Endothelial cell of umbilical vein (primary cell): ENCODE data around the gene SLC22A3. TPM values are rescaled to one million over a fixed set of nuclear protein-coding genes. Genes with fewer than 3 reads are reported as not detected.

Experiments
- BruUV-seq: library from RNA; stranded (reverse); fragments of 400-500 nt; replicated peaks from 2 replicates; lab custom pipeline; 2021; lab: Mats Ljungman, UMichigan
- CTCF ChIA-PET: fragments of 300-600, 350-600 bp; sonication (Branson Sonifier 250); formaldehyde crosslinking; loops from one replicate; lab custom pipeline; 2021; ENCODE audit warnings: antibody characterized with exemption, inconsistent platforms; lab: Charles Lee
- POLR2A ChIA-PET: fragments of 300-600, 350-600 bp; sonication (Branson Sonifier 250); formaldehyde crosslinking; loops from one replicate; lab custom pipeline; 2021; ENCODE audit warnings: antibody characterized with exemption, inconsistent platforms; lab: Charles Lee
- DNase-seq: peaks from one replicate; pipeline ENCODE4 v3.0.0-alpha.2; 2011; ENCODE audit warnings: low read depth, low spot score
- FAIRE-seq: peaks from 2 replicates; lab custom pipeline; 2011; peaks lifted over from hg19 to GRCh38; lab: Jason Lieb, UNC
- H2AFZ ChIP-seq: 2 replicates; pipeline ENCODE4 v1.6.0; 2012; ENCODE audit warnings: low read depth, low read length, control low read depth, inconsistent platforms
- H3K27ac ChIP-seq: 2 replicates; pipeline ENCODE4 v1.5.1; 2011; ENCODE audit warnings: low read depth, mild to moderate bottlenecking, control low read depth, low read length, moderate library complexity; ENCODE audit not compliant: insufficient read depth
- H3K27me3 ChIP-seq, 2 experiments: 2 replicates each; pipeline versions ENCODE4 v1.6.0 to v1.6.1; 2011; ENCODE audit warnings: low read length in 2 of 2, mixed read lengths in 1 of 2; ENCODE audit not compliant: control insufficient read depth in 2 of 2, insufficient read depth in 2 of 2
- H3K36me3 ChIP-seq, 2 experiments: 2 replicates in 1 of 2; 3 replicates in 1 of 2; pipeline ENCODE4 v1.5.1; 2011; ENCODE audit warnings: low read length in 2 of 2, mild to moderate bottlenecking in 1 of 2, moderate library complexity in 1 of 2; ENCODE audit not compliant: control insufficient read depth in 2 of 2, insufficient read depth in 2 of 2; ENCODE audit errors: extremely low read depth in 1 of 2
- H3K4me1 ChIP-seq: 3 replicates; pipeline ENCODE4 v1.5.1; 2011; ENCODE audit warnings: mild to moderate bottlenecking, low read length; ENCODE audit not compliant: control insufficient read depth, insufficient read depth; ENCODE audit errors: extremely low read depth
- H3K4me2 ChIP-seq: 2 replicates; pipeline ENCODE4 v1.6.1; 2011; ENCODE audit warnings: low read length, control low read depth, mixed read lengths; ENCODE audit not compliant: insufficient read depth
- H3K4me3 ChIP-seq, 3 experiments: fragments of 200-600 bp in 1 of 3; sonication (generic), shearing (Covaris generic) in 1 of 3; replicated peaks in 1 of 3; 2 replicates each; pipeline ENCODE4 v1.5.1; 2011 to 2016; ENCODE audit warnings: control low read depth in 3 of 3, low read length in 3 of 3, mild to moderate bottlenecking in 2 of 3, inconsistent platforms in 1 of 3, low read depth in 1 of 3, moderate library complexity in 1 of 3; ENCODE audit not compliant: insufficient read depth in 1 of 3
- H3K79me2 ChIP-seq: 2 replicates; pipeline ENCODE4 v1.6.0; 2012; ENCODE audit warnings: low read length, inconsistent platforms; ENCODE audit not compliant: control insufficient read depth, insufficient read depth
- H3K9ac ChIP-seq: replicated peaks from 2 replicates; pipeline ENCODE3; 2011; ENCODE audit warnings: low read length, control low read depth; ENCODE audit not compliant: insufficient read depth; ENCODE audit errors: extremely low read depth
- H3K9me1 ChIP-seq: replicated peaks from 3 replicates; pipeline ENCODE4 v1.6.0; 2011; ENCODE audit warnings: mild to moderate bottlenecking, low read length; ENCODE audit not compliant: control insufficient read depth, insufficient read depth; ENCODE audit errors: extremely low read depth
- H3K9me3 ChIP-seq: replicated peaks from 2 replicates; pipeline ENCODE4 v1.5.1; 2012; ENCODE audit warnings: low read length, inconsistent platforms; ENCODE audit not compliant: control insufficient read depth, insufficient read depth
- H4K20me1 ChIP-seq: replicated peaks from 2 replicates; pipeline ENCODE3; 2011; ENCODE audit warnings: mild to moderate bottlenecking, low read length; ENCODE audit not compliant: control insufficient read depth, insufficient read depth; ENCODE audit errors: extremely low read depth
- CTCF ChIP-seq, 2 donors: IDR thresholded peaks; 1 replicate in 1 of 2; 2 replicates in 1 of 2; pipeline ENCODE4 v1.5.1; 2011; ENCODE audit warnings: low read length in 2 of 2, mild to moderate bottlenecking in 2 of 2, moderate library complexity in 2 of 2, control low read depth in 1 of 2, inconsistent platforms in 1 of 2, low read depth in 1 of 2; ENCODE audit not compliant: insufficient read depth in 1 of 2; ENCODE audit errors: extremely low read depth in 1 of 2
- FOS ChIP-seq: IDR thresholded peaks from 2 replicates; pipeline ENCODE4 v1.6.1; 2011; ENCODE audit warnings: mild to moderate bottlenecking, low read length, moderate library complexity, borderline replicate concordance; ENCODE audit not compliant: insufficient read depth
- MAX ChIP-seq: IDR thresholded peaks from 2 replicates; pipeline ENCODE4 v1.6.1; 2011; ENCODE audit not compliant: insufficient read depth, insufficient read length
- POLR2A ChIP-seq: IDR thresholded peaks from 2 replicates; pipeline ENCODE4 v1.6.1; 2012; ENCODE audit warnings: low read depth, mild to moderate bottlenecking, control low read depth, low read length
- dilution Hi-C: fragments of 300-500 bp; cut with MboI; formaldehyde crosslinking; loops from one replicate; pipeline ENCODE4 v1.15.0; 2019; ENCODE audit warnings: low sequenced_read_pairs; ENCODE audit not compliant: extremely low pct_ligation_motif_present
- intact Hi-C: fragments of 100-400 bp; cut with micrococcal nuclease; formaldehyde crosslinking; loops from one replicate; pipeline ENCODE4 v1.10.0; 2022
- polyA plus RNA-seq, 4 experiments: library from polyadenylated mRNA; depleted of rRNA in 3 of 4; stranded (reverse) in 3 of 4; unstranded in 1 of 4; fragments of >200 nt; gene quantifications; 2 replicates each; pipeline versions ENCODE4 v1.2.1 to v1.2.3, GENCODE V29; 2011 to 2012; ENCODE audit warnings: missing spikeins in 1 of 4
- total RNA-seq: library from RNA; stranded (reverse); gene quantifications from 2 replicates; pipeline ENCODE4 v1.2.3, GENCODE V29; 2021

The SLC22A3 gene
- total and polyA plus RNA-seq, 2 donors (not counting 3 experiments of a cell fraction or from before 2014, with no cell fraction given), result not detected

- dilution Hi-C loops, result no loop called here
- Histone ChIP-seq H3K4me2 (no peak overlapping the region), H3K4me3 (no peak overlapping the region), H3K36me3 (no peaks in the 10 kb centered on the region), H3K4me1 (no peaks in the 10 kb centered on the region), H3K79me2 (no peaks in the 10 kb centered on the region), H3K27me3 (no peaks in the 10 kb centered on the region), H3K9ac (no peak overlapping the region), H2AFZ (no peak overlapping the region), H3K9me1 (no peaks in the 10 kb centered on the region), H4K20me1 (no peaks in the 10 kb centered on the region), H3K9me3 (no peaks in the 10 kb centered on the region), H3K27ac (no peak overlapping the region)
- TF ChIP-seq MAX, result no peak
- no peak for TF ChIP-seq FOS
- TF ChIP-seq POLR2A, result no peak
- ChIA-PET CTCF (no interaction called here), POLR2A (no interaction called here)
- no TSS peak for BruUV-seq
- no peak for FAIRE-seq
- intact Hi-C loops, result no loop called here
- no peak for DNase-seq
Measured at GRCh38 chr6:160408528-160408927, 60.4 kb downstream of the SLC22A3 start.

GRCh38 chr6:160412993-160413392, 64.8 kb downstream of the SLC22A3 start:
- Histone ChIP-seq H3K27ac (no peak overlapping the region), H3K9me3 (no peaks in the 10 kb centered on the region), H3K9ac (no peak overlapping the region), H3K4me2 (no peak overlapping the region), H3K79me2 (no peaks in the 10 kb centered on the region), H2AFZ (no peak overlapping the region), H3K36me3 (no peaks in the 10 kb centered on the region), H4K20me1 (no peaks in the 10 kb centered on the region), H3K4me1 (no peaks in the 10 kb centered on the region), H3K27me3 (no peaks in the 10 kb centered on the region), H3K9me1 (no peaks in the 10 kb centered on the region), H3K4me3 (no peak overlapping the region)
- intact Hi-C loops, result no loop called here
- no peak for FAIRE-seq
- DNase-seq, result no peak
- CTCF ChIA-PET, result no interaction called here
- TF ChIP-seq CTCF (IDR thresholded peaks at IDR 0.05; ENCODE audit: extremely low read depth in 1 of 2, insufficient read depth in 1 of 2, low read depth in 1 of 2, low read length in 2 of 2) (no peak), POLR2A (no peak)
- dilution Hi-C loops, result no loop called here
- POLR2A ChIA-PET, result no interaction called here
- BruUV-seq, result no TSS peak
